ENCODE results near the gene POU6F2. TPM values are rescaled to one million over a fixed set of nuclear protein-coding genes. Genes with fewer than 3 reads are reported as not detected.

The POU6F2 gene
- total RNA-seq, 1 experiment from 2014 or later: 3.9 TPM

DNA sequence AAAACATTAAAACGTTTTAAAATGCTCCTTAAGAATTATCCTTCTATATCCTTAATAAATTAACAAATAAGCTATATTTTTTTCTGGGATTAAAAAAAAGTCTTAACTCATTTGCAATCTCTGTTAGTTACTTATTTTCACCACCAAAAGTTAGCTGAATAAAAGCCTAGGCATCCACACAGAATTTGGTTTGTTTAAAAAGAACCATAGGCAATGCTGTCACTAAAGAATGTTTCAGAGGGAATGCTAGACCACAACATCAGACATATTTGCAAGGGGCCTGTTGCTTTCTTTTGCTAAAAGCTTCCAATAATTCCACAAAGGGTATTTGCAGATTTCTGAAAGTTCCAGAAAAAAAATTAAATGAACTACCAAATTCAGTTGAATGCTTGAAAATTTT, 244.2 kb downstream of the POU6F2 start:
- POLR2A ChIA-PET: no interaction called here
- intact Hi-C loops (cut with micrococcal nuclease; ENCODE audit: unreplicated experiment): no loop called here
- H3K27me3 Mint-ChIP-seq (ENCODE audit: insufficient read depth, unreplicated experiment): peaks cover 10% of the 10 kb centered on the region

GRCh38 chr7:39228946-39229345, 251.2 kb downstream of the POU6F2 start:
- BruUV-seq (replicated peaks): no TSS peak
- Mint-ChIP-seq H3K9me3 (ENCODE audit: unreplicated experiment) (no peaks in the 10 kb centered on the region), H3K4me3 (ENCODE audit: unreplicated experiment) (no peak overlapping the region), H3K4me1 (ENCODE audit: low read depth, unreplicated experiment) (no peaks in the 10 kb centered on the region), H3K27me3 (ENCODE audit: insufficient read depth, unreplicated experiment) (peaks cover 11% of the 10 kb centered on the region), H3K36me3 (ENCODE audit: insufficient read depth, unreplicated experiment) (no peaks in the 10 kb centered on the region), H3K27ac (ENCODE audit: unreplicated experiment) (no peak overlapping the region)
- intact Hi-C loops (cut with micrococcal nuclease; ENCODE audit: unreplicated experiment): no loop called here
- CTCF ChIA-PET: no interaction called here
- TF ChIP-seq, protein P1, sequence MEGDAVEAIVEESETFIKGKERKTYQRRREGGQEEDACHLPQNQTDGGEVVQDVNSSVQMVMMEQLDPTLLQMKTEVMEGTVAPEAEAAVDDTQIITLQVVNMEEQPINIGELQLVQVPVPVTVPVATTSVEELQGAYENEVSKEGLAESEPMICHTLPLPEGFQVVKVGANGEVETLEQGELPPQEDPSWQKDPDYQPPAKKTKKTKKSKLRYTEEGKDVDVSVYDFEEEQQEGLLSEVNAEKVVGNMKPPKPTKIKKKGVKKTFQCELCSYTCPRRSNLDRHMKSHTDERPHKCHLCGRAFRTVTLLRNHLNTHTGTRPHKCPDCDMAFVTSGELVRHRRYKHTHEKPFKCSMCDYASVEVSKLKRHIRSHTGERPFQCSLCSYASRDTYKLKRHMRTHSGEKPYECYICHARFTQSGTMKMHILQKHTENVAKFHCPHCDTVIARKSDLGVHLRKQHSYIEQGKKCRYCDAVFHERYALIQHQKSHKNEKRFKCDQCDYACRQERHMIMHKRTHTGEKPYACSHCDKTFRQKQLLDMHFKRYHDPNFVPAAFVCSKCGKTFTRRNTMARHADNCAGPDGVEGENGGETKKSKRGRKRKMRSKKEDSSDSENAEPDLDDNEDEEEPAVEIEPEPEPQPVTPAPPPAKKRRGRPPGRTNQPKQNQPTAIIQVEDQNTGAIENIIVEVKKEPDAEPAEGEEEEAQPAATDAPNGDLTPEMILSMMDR (IDR thresholded peaks at IDR 0.05; ENCODE audit: insufficient read depth in 1 of 2, low read depth in 1 of 2, low read length in 1 of 2, severe bottlenecking in 1 of 2, unreplicated experiment in 1 of 2): no peak
- POLR2A ChIA-PET: no interaction called here
- H3K36me3 ChIP-seq (ENCODE audit: control insufficient read depth, insufficient read depth, low read length): no peaks in the 10 kb centered on the region
- no peaks in the 10 kb centered on the region for H3K4me1 ChIP-seq
- no peaks in the 10 kb centered on the region for H3K9me3 ChIP-seq
- no peak overlapping the region for H3K4me3 ChIP-seq (ENCODE audit: low read depth, low read length)
- DNase-seq: no peak
- no peaks in the 10 kb centered on the region; the same call in none of the 2 replicates for H3K27me3 ChIP-seq (replicated peaks; ENCODE audit: control insufficient read depth, insufficient read depth, low read length)

More for the DNA sequence above, 244.2 kb downstream of the POU6F2 start:
- H3K36me3 ChIP-seq (ENCODE audit: control insufficient read depth, insufficient read depth, low read length): no peaks in the 10 kb centered on the region
- H3K9me3 Mint-ChIP-seq (ENCODE audit: unreplicated experiment): no peaks in the 10 kb centered on the region
- no peaks in the 10 kb centered on the region for H3K4me1 ChIP-seq
- no peaks in the 10 kb centered on the region; the same call in 1 of the 2 replicates for H3K27me3 ChIP-seq (replicated peaks; ENCODE audit: control insufficient read depth, insufficient read depth, low read length)
- CTCF ChIA-PET: no interaction called here
- TF ChIP-seq, protein P1 (IDR thresholded peaks at IDR 0.05; ENCODE audit: insufficient read depth in 1 of 2, low read depth in 1 of 2, low read length in 1 of 2, severe bottlenecking in 1 of 2, unreplicated experiment in 1 of 2): no peak
- DNase-seq: no peak
- H3K9me3 ChIP-seq: no peaks in the 10 kb centered on the region
- H3K36me3 Mint-ChIP-seq (ENCODE audit: insufficient read depth, unreplicated experiment): no peaks in the 10 kb centered on the region
- no peak overlapping the region for H3K4me3 Mint-ChIP-seq (ENCODE audit: unreplicated experiment)
- no peak overlapping the region for H3K27ac Mint-ChIP-seq (ENCODE audit: unreplicated experiment)
- no peak overlapping the region for H3K4me3 ChIP-seq (ENCODE audit: low read depth, low read length)
- BruUV-seq (replicated peaks): no TSS peak
- no peaks in the 10 kb centered on the region for H3K4me1 Mint-ChIP-seq (ENCODE audit: low read depth, unreplicated experiment)

DNA sequence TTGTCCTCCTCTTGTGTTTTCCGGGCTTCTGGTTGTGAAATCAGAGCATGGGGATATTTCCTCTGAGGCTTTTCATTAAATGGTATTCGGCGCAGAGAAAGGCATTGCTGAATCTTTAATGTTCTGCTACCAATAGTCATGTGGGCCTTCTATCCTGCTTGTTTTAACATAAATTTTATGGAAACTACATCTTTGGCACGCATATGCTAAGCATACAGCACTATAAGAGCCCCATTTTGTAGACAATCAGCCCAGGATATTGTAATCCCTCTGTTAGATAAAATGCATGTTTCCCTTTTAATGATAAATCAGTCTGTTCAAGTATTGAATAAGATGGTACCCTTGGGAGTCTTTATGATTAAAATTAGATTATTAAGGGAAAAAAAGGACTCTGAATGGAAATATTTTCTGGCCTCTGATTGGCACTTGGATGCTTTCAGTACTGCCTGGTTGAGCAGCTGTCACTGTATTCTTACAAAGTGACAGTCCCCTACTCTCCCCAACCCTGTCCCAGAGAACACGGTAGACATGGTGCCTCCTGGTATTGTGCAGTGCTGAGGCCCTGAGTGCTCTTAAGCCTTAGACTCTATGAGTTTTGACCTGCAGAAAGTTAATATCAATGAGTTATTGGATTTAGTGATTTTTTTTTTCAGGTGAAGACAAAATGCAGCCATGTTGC, 256.3 kb downstream of the POU6F2 start:
- Mint-ChIP-seq H3K9me3 (ENCODE audit: unreplicated experiment) (no peaks in the 10 kb centered on the region), H3K4me3 (ENCODE audit: unreplicated experiment) (no peak overlapping the region), H3K4me1 (ENCODE audit: low read depth, unreplicated experiment) (no peaks in the 10 kb centered on the region), H3K27ac (ENCODE audit: unreplicated experiment) (no peak overlapping the region), H3K36me3 (ENCODE audit: insufficient read depth, unreplicated experiment) (no peaks in the 10 kb centered on the region), H3K27me3 (ENCODE audit: insufficient read depth, unreplicated experiment) (peaks cover 3% of the 10 kb centered on the region)
- Histone ChIP-seq H3K4me3 (ENCODE audit: low read depth, low read length) (no peak overlapping the region), H3K4me1 (no peaks in the 10 kb centered on the region), H3K9me3 (no peaks in the 10 kb centered on the region), H3K27me3 (replicated peaks; ENCODE audit: control insufficient read depth, insufficient read depth, low read length) (peaks cover 1% of the 10 kb centered on the region), H3K36me3 (ENCODE audit: control insufficient read depth, insufficient read depth, low read length) (no peaks in the 10 kb centered on the region)
- no TSS peak for BruUV-seq (replicated peaks)
- TF ChIP-seq, protein P1 (IDR thresholded peaks at IDR 0.05; ENCODE audit: insufficient read depth in 1 of 2, low read depth in 1 of 2, low read length in 1 of 2, severe bottlenecking in 1 of 2, unreplicated experiment in 1 of 2): no peak
- ChIA-PET CTCF (no interaction called here), POLR2A (no interaction called here)
- intact Hi-C loops (cut with micrococcal nuclease; ENCODE audit: unreplicated experiment): no loop called here
- DNase-seq: no peak

Data from Caco-2 (cell line).